Esophagus muscularis mucosa (tissue), 3 donors: ENCODE results near the gene MYH10.

Source experiments
- CTCF ChIP-seq, 3 experiments: fragments of 200-600 bp in 2 of 3; fragments of 450-650 bp in 1 of 3; sonication (generic) in 2 of 3; IDR thresholded peaks; one replicate each; pipeline ENCODE4 v1.5.1; 2017 to 2019; ENCODE audit warnings: antibody characterized with exemption in 3 of 3, mild to moderate bottlenecking in 2 of 3, moderate library complexity in 1 of 3
- EP300 ChIP-seq: sonication (generic); formaldehyde crosslinking; IDR thresholded peaks from one replicate; pipeline ENCODE4 v1.6.1; 2017; ENCODE audit warnings: antibody characterized with exemption

- no peak for TF ChIP-seq CTCF (IDR thresholded peaks at IDR 0.05)
- TF ChIP-seq EP300 = no peak
Observed at GRCh38 chr17:8662076-8662831, 31.7 kb upstream of the MYH10 start.
